Liver (tissue), 9 donors: ENCODE data around the gene THRB. TPM values are rescaled to one million over a fixed set of nuclear protein-coding genes. Genes with fewer than 3 reads are reported as not detected.

Source experiments
- DNase-seq: peaks from one replicate; pipeline ENCODE4 v3.0.0-alpha.2; 2017; ENCODE audit warnings: low spot score
- H3K27ac ChIP-seq, 2 donors: one replicate each; pipeline ENCODE4 v1.7.0; 2013; ENCODE audit warnings: inconsistent platforms in 2 of 2, low read length in 2 of 2, control low read depth in 1 of 2, low read depth in 1 of 2, mild to moderate bottlenecking in 1 of 2
- H3K27me3 ChIP-seq, 4 donors: one replicate each; pipeline versions ENCODE4 v1.6.1 to v1.7.0; 2013; ENCODE audit warnings: low read length in 3 of 4, inconsistent platforms in 1 of 4, mild to moderate bottlenecking in 1 of 4, moderate library complexity in 1 of 4; ENCODE audit not compliant: control insufficient read depth in 4 of 4, insufficient read depth in 4 of 4
- H3K36me3 ChIP-seq, 4 donors: one replicate each; pipeline versions ENCODE4 v1.6.1 to v1.7.0; 2013; ENCODE audit warnings: low read length in 3 of 4, mild to moderate bottlenecking in 3 of 4, low read depth in 1 of 4, moderate library complexity in 1 of 4; ENCODE audit not compliant: control insufficient read depth in 4 of 4, insufficient read depth in 3 of 4
- H3K4me1 ChIP-seq, 4 donors: one replicate each; pipeline versions ENCODE4 v1.6.1 to v1.7.0; 2013; ENCODE audit warnings: low read length in 3 of 4, mild to moderate bottlenecking in 3 of 4, moderate library complexity in 1 of 4; ENCODE audit not compliant: control insufficient read depth in 4 of 4, insufficient read depth in 4 of 4
- H3K4me3 ChIP-seq, 3 donors: one replicate each; pipeline versions ENCODE4 v1.6.1 to v1.7.0; 2013; ENCODE audit warnings: low read length in 3 of 3, control low read depth in 1 of 3, low read depth in 1 of 3, mild to moderate bottlenecking in 1 of 3
- H3K9ac ChIP-seq, 2 donors: one replicate each; pipeline ENCODE4 v1.7.0; 2013; ENCODE audit warnings: low read length in 2 of 2, mild to moderate bottlenecking in 2 of 2, moderate library complexity in 2 of 2, control low read depth in 1 of 2, low read depth in 1 of 2
- H3K9me3 ChIP-seq, 4 donors: one replicate each; pipeline versions ENCODE4 v1.6.1 to v1.7.0; 2013; ENCODE audit warnings: low read length in 3 of 4; ENCODE audit not compliant: control insufficient read depth in 4 of 4
- EGR1 ChIP-seq, 2 donors: IDR thresholded peaks; 2 replicates each; pipeline ENCODE4 v1.6.1; 2016 to 2018; ENCODE audit warnings: antibody characterized with exemption in 2 of 2, low read depth in 2 of 2
- FOXA1 ChIP-seq: IDR thresholded peaks from 2 replicates; pipeline ENCODE4 v1.6.1; 2016; ENCODE audit warnings: antibody characterized with exemption
- FOXA2 ChIP-seq: IDR thresholded peaks from 2 replicates; pipeline ENCODE4 v1.6.1; 2016; ENCODE audit warnings: antibody characterized with exemption
- GABPA ChIP-seq, 2 donors: IDR thresholded peaks in 1 of 2; conservative IDR thresholded peaks in 1 of 2; 2 replicates each; pipeline ENCODE4 v1.6.1; 2016; ENCODE audit warnings: antibody characterized with exemption in 2 of 2, mild to moderate bottlenecking in 1 of 2, moderate library complexity in 1 of 2
- HNF4A ChIP-seq, 2 donors: conservative IDR thresholded peaks; 2 replicates each; pipeline ENCODE4 v1.6.1; 2016; ENCODE audit warnings: antibody characterized with exemption in 2 of 2, mild to moderate bottlenecking in 2 of 2
- HNF4G ChIP-seq: IDR thresholded peaks from 2 replicates; pipeline ENCODE4 v1.6.1; 2016; ENCODE audit warnings: antibody characterized with exemption
- JUND ChIP-seq, 2 donors: IDR thresholded peaks; 2 replicates each; pipeline ENCODE4 v1.6.1; 2016; ENCODE audit warnings: antibody characterized with exemption in 2 of 2
- NR2F2 ChIP-seq: IDR thresholded peaks from 2 replicates; pipeline ENCODE4 v1.6.1; 2016; ENCODE audit warnings: antibody characterized with exemption
- RAD21 ChIP-seq, 2 donors: IDR thresholded peaks; 2 replicates each; pipeline ENCODE4 v1.6.1; 2016; ENCODE audit warnings: antibody characterized with exemption in 2 of 2, mild to moderate bottlenecking in 2 of 2
- RXRA ChIP-seq, 2 donors: IDR thresholded peaks; 2 replicates each; pipeline ENCODE4 v1.6.1; 2017 to 2018; ENCODE audit warnings: antibody characterized with exemption in 2 of 2, mild to moderate bottlenecking in 1 of 2
- SP1 ChIP-seq: IDR thresholded peaks from 2 replicates; pipeline ENCODE4 v1.6.1; 2018; ENCODE audit warnings: antibody characterized with exemption, mild to moderate bottlenecking
- TAF1 ChIP-seq: conservative IDR thresholded peaks from 2 replicates; pipeline ENCODE4 v1.6.1; 2016; ENCODE audit warnings: antibody characterized with exemption, mild to moderate bottlenecking
- YY1 ChIP-seq: IDR thresholded peaks from 2 replicates; pipeline ENCODE4 v1.6.1; 2016; ENCODE audit warnings: antibody characterized with exemption, mild to moderate bottlenecking
- WGBS: extraction: QIAGEN DNeasy Blood & Tissue Kit; methylation state at CpG from one replicate; pipeline ENCODE4 v1.1.7; 2013; 5-methylcytosine and 5-hydroxymethylcytosine counted together
- polyA plus RNA-seq, 2 donors: library from polyadenylated mRNA; stranded (reverse) in 1 of 2; unstranded in 1 of 2; fragments of 200-250 nt in 1 of 2; fragments of >200 nt in 1 of 2; fragmentation: Nextera tagmentation in 1 of 2; extraction: Ambion mirVana in 1 of 2; gene quantifications; one replicate each; pipeline versions ENCODE4 v1.2.1 to v1.2.3, GENCODE V29; 2013 to 2015
- total RNA-seq, 2 donors: library from RNA; depleted of rRNA; stranded (reverse); fragments of >200 nt; gene quantifications; one replicate each; pipeline ENCODE4 v1.2.3, GENCODE V29; 2014
- TF ChIP-seq, protein P1 (sequence below): IDR thresholded peaks from 2 replicates; pipeline ENCODE4 v1.6.1; 2016; ENCODE audit warnings: antibody characterized with exemption
- TF ChIP-seq, protein P2 (sequence below): IDR thresholded peaks from 2 replicates; pipeline ENCODE4 v1.6.1; 2016; ENCODE audit warnings: antibody characterized with exemption, mild to moderate bottlenecking
- TF ChIP-seq, protein P3 (sequence below): IDR thresholded peaks from 2 replicates; pipeline ENCODE4 v1.6.1; 2016; ENCODE audit warnings: antibody characterized with exemption
- TF ChIP-seq, protein P4 (sequence below): fragments of 150-350 bp; IDR thresholded peaks from 2 replicates; pipeline ENCODE4 v1.5.1; 2017; ENCODE audit warnings: improper control_type of control experiment, low read depth, low read length; ENCODE audit not compliant: missing input control
- TF ChIP-seq, protein P5 (sequence below): IDR thresholded peaks from 2 replicates; pipeline ENCODE4 v1.6.1; 2016; ENCODE audit warnings: antibody characterized with exemption
- donor health status: healthy.
- donor health status: healthy.
- donor health status: healthy.
- donor health status: healthy.
- donor health status: healthy.

Gene THRB
- total and polyA plus RNA-seq, 4 donors: 5.9 to 23.9 (median 9.3) TPM

GRCh38 chr3:24450160-24450907 is 44.3 kb downstream of the THRB start:
- H3K9ac ChIP-seq: peak overlapping the region; percentile 62 to 96
- no peaks in the 10 kb centered on the region for H3K27me3 ChIP-seq
- TF ChIP-seq, protein P1, sequence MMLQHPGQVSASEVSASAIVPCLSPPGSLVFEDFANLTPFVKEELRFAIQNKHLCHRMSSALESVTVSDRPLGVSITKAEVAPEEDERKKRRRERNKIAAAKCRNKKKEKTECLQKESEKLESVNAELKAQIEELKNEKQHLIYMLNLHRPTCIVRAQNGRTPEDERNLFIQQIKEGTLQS: peak; percentile 15
- peak; percentile 32 for TF ChIP-seq HNF4G
- TF ChIP-seq HNF4A (conservative IDR thresholded peaks at IDR 0.05): peak; percentile 75 to 79
- TF ChIP-seq SP1: peak; percentile 67
- peak; percentile 83 to 93 for TF ChIP-seq RXRA (IDR thresholded peaks at IDR 0.05)
- TF ChIP-seq YY1: peak; percentile 39
- TF ChIP-seq, protein P2, sequence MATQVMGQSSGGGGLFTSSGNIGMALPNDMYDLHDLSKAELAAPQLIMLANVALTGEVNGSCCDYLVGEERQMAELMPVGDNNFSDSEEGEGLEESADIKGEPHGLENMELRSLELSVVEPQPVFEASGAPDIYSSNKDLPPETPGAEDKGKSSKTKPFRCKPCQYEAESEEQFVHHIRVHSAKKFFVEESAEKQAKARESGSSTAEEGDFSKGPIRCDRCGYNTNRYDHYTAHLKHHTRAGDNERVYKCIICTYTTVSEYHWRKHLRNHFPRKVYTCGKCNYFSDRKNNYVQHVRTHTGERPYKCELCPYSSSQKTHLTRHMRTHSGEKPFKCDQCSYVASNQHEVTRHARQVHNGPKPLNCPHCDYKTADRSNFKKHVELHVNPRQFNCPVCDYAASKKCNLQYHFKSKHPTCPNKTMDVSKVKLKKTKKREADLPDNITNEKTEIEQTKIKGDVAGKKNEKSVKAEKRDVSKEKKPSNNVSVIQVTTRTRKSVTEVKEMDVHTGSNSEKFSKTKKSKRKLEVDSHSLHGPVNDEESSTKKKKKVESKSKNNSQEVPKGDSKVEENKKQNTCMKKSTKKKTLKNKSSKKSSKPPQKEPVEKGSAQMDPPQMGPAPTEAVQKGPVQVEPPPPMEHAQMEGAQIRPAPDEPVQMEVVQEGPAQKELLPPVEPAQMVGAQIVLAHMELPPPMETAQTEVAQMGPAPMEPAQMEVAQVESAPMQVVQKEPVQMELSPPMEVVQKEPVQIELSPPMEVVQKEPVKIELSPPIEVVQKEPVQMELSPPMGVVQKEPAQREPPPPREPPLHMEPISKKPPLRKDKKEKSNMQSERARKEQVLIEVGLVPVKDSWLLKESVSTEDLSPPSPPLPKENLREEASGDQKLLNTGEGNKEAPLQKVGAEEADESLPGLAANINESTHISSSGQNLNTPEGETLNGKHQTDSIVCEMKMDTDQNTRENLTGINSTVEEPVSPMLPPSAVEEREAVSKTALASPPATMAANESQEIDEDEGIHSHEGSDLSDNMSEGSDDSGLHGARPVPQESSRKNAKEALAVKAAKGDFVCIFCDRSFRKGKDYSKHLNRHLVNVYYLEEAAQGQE: peak; percentile 33
- no peak for TF ChIP-seq GABPA (IDR thresholded peaks at IDR 0.05 in 1 of 2, conservative IDR thresholded peaks at IDR 0.05 in 1 of 2)
- peak; percentile 26 for TF ChIP-seq NR2F2
- peak; percentile 54 to 60 for TF ChIP-seq RAD21 (IDR thresholded peaks at IDR 0.05)
- peak; percentile 45 to 57 for TF ChIP-seq JUND (IDR thresholded peaks at IDR 0.05)
- TF ChIP-seq, protein P3, sequence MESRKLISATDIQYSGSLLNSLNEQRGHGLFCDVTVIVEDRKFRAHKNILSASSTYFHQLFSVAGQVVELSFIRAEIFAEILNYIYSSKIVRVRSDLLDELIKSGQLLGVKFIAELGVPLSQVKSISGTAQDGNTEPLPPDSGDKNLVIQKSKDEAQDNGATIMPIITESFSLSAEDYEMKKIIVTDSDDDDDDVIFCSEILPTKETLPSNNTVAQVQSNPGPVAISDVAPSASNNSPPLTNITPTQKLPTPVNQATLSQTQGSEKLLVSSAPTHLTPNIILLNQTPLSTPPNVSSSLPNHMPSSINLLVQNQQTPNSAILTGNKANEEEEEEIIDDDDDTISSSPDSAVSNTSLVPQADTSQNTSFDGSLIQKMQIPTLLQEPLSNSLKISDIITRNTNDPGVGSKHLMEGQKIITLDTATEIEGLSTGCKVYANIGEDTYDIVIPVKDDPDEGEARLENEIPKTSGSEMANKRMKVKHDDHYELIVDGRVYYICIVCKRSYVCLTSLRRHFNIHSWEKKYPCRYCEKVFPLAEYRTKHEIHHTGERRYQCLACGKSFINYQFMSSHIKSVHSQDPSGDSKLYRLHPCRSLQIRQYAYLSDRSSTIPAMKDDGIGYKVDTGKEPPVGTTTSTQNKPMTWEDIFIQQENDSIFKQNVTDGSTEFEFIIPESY: peak; percentile 28
- peak in 1 of 2 donors; percentile 47 for TF ChIP-seq EGR1 (IDR thresholded peaks at IDR 0.05; ENCODE audit: low read depth in 2 of 2)
- TF ChIP-seq TAF1: no peak
- TF ChIP-seq FOXA2: peak; percentile 8
- no peak for TF ChIP-seq FOXA1
- TF ChIP-seq, protein P4, sequence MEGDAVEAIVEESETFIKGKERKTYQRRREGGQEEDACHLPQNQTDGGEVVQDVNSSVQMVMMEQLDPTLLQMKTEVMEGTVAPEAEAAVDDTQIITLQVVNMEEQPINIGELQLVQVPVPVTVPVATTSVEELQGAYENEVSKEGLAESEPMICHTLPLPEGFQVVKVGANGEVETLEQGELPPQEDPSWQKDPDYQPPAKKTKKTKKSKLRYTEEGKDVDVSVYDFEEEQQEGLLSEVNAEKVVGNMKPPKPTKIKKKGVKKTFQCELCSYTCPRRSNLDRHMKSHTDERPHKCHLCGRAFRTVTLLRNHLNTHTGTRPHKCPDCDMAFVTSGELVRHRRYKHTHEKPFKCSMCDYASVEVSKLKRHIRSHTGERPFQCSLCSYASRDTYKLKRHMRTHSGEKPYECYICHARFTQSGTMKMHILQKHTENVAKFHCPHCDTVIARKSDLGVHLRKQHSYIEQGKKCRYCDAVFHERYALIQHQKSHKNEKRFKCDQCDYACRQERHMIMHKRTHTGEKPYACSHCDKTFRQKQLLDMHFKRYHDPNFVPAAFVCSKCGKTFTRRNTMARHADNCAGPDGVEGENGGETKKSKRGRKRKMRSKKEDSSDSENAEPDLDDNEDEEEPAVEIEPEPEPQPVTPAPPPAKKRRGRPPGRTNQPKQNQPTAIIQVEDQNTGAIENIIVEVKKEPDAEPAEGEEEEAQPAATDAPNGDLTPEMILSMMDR: no peak
- TF ChIP-seq, protein P5, sequence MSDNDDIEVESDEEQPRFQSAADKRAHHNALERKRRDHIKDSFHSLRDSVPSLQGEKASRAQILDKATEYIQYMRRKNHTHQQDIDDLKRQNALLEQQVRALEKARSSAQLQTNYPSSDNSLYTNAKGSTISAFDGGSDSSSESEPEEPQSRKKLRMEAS: peak; percentile 93
- peaks cover 7 to 29% (median 20%) of the 10 kb centered on the region in 4 donors for H3K4me1 ChIP-seq
- H3K4me3 ChIP-seq: peak overlapping the region; percentile 7 to 58 (median 41)
- 28% methylated on average over 5 of the region's 5 CpGs for WGBS
- peak overlapping the region; percentile 68 to 89 for H3K27ac ChIP-seq
- H3K9me3 ChIP-seq: no peaks in the 10 kb centered on the region
- H3K36me3 ChIP-seq: no peaks in the 10 kb centered on the region
- DNase-seq: no peak
